ENCODE measurements around the gene MRPL34. TPM values are rescaled to one million over a fixed set of nuclear protein-coding genes. Genes with fewer than 3 reads are reported as not detected.

MRPL34 gene
- total and polyA plus RNA-seq, 9 of the 15 experiments (the other 6 are each of a cell fraction or from before 2014, with no cell fraction given) = 11.5 to 256 (median 72.5) TPM

- POLR2A ChIA-PET = interaction anchor here (0.7 to 7.7 kb wide), 4 partner anchors 18 to 975 kb away, joined by 4 to 78 read pairs (median 4); partner anchors contain the start of genes ANO8 and JUND
- BruUV-seq (replicated peaks) = no TSS peak
- TF ChIP-seq USF2 (CRISPR knock-in tag; IDR thresholded peaks at IDR 0.05) = no peak
- TF ChIP-seq POLR2A (conservative IDR thresholded peaks at IDR 0.05) = 0 out of 2 replicates have a peak, but pooled peaks have one; percentile 5
- peak; percentile 0; the same call in 1 of the 2 replicates for TF ChIP-seq LEF1 (IDR thresholded peaks at IDR 0.05)
- TF ChIP-seq HNRNPLL (IDR thresholded peaks at IDR 0.05; ENCODE audit: low read depth, low read length, poor library complexity, severe bottlenecking) = peak; percentile 49
- TF ChIP-seq POU5F1 (IDR thresholded peaks at IDR 0.05; ENCODE audit: borderline replicate concordance, low read depth, low read length, partially characterized antibody) = no peak
- TF ChIP-seq ZNF592 (IDR thresholded peaks at IDR 0.05) = peak; percentile 3; the same call in 1 of the 2 replicates
- TF ChIP-seq RBFOX2 (IDR thresholded peaks at IDR 0.05; ENCODE audit: low read depth, low read length) = peak; percentile 10
- TF ChIP-seq ILK (tag; IDR thresholded peaks at IDR 0.05; ENCODE audit: borderline replicate concordance, low read depth) = no peak
- TF ChIP-seq ARID1B (IDR thresholded peaks at IDR 0.05) = 0 out of 2 replicates have a peak, but pooled peaks have one; percentile 8
- peak; percentile 77 for TF ChIP-seq CHD1 (IDR thresholded peaks at IDR 0.05; ENCODE audit: low read length)
- TF ChIP-seq ETV5 (CRISPR knock-in tag; IDR thresholded peaks at IDR 0.05; ENCODE audit: low read depth) = 0 out of 2 replicates have a peak, but pooled peaks have one; percentile 4
- peak; percentile 58 to 76 for TF ChIP-seq E2F6 (IDR thresholded peaks at IDR 0.05; ENCODE audit: borderline replicate concordance in 1 of 2, extremely low read depth in 1 of 2, insufficient read depth in 1 of 2, insufficient read length in 1 of 2, low read depth in 1 of 2, low read length in 1 of 2, poor library complexity in 1 of 2, severe bottlenecking in 1 of 2)
- peak; percentile 74 for TF ChIP-seq RBBP5 (IDR thresholded peaks at IDR 0.05; ENCODE audit: borderline replicate concordance, insufficient read depth, low read length, poor library complexity, severe bottlenecking)
- no peak for TF ChIP-seq ZNF785 (CRISPR knock-in tag; IDR thresholded peaks at IDR 0.05)
- TF ChIP-seq HNRNPL (IDR thresholded peaks at IDR 0.05; ENCODE audit: low read depth, low read length) = 0 out of 2 replicates have a peak, but pooled peaks have one; percentile 21
- TF ChIP-seq NUFIP1 (IDR thresholded peaks at IDR 0.05; ENCODE audit: partially characterized antibody) = peak; percentile 3
These were observed 628 bp downstream of the MRPL34 start for GRCh38 chr19:17306285-17306714.

More at GRCh38 chr19:17306285-17306714, 628 bp downstream of the MRPL34 start:
- 0 out of 2 replicates have a peak, but pooled peaks cover 5% of the 10 kb centered on the region for H4K20me1 ChIP-seq (replicated peaks; ENCODE audit: control insufficient read depth, insufficient read depth, low read length)
- H3K27me3 ChIP-seq (ENCODE audit: control insufficient read depth in 2 of 2, insufficient read depth in 2 of 2, low read length in 2 of 2) = no peaks in the 10 kb centered on the region
- WGBS (ENCODE audit: insufficient coverage, low coverage, missing lambda C conversion rate) = under 1% methylated on average over 28 of the region's 28 CpGs
- H3K9me3 ChIP-seq (replicated peaks; ENCODE audit: control insufficient read depth, insufficient read depth, low read depth, low read length) = no peaks in the 10 kb centered on the region
- peaks cover 51% of the 10 kb centered on the region for H3K79me2 ChIP-seq (ENCODE audit: control insufficient read depth, insufficient read depth, low read length)
- DNase-seq (ENCODE audit: extremely low read depth in 1 of 4, low spot score in 3 of 4) = no peak
- peak overlapping the region; percentile 94 for H3K4me2 ChIP-seq (ENCODE audit: insufficient read depth, low read length)
- peaks cover 32 to 68% of the 10 kb centered on the region in 2 experiments; a peak in 4 of 5 replicates for H3K4me1 ChIP-seq (replicated peaks in 1 of 2; ENCODE audit: control insufficient read depth in 2 of 2, insufficient read depth in 2 of 2, low read length in 2 of 2)
- H3K9me1 ChIP-seq (ENCODE audit: control insufficient read depth, insufficient read depth, low read length) = no peaks in the 10 kb centered on the region
- ATAC-seq = no peak
- peak overlapping the region; percentile 86 for H3K27ac ChIP-seq (ENCODE audit: extremely low read depth, low read depth, low read length)
- peak overlapping the region; percentile 85 for H2AFZ ChIP-seq (ENCODE audit: low read depth, low read length)
- in situ Hi-C loops (cut with MboI) (no loop called here), intact Hi-C loops (cut with micrococcal nuclease) (no loop called here)
- H3K4me3 ChIP-seq = peak overlapping the region; percentile 58
- peak; percentile 11 for FAIRE-seq
- H3K36me3 ChIP-seq (ENCODE audit: control insufficient read depth, insufficient read depth, low read length) = peaks cover 16% of the 10 kb centered on the region
- CTCF ChIA-PET (ENCODE audit: low intra/inter-chr PET ratio) = interaction anchor here (1.1 kb wide), 1 partner anchor 28 kb away, joined by 3 read pairs; the partner anchor contains the start of gene ANO8
- peak overlapping the region; percentile 84 to 94 for H3K9ac ChIP-seq (ENCODE audit: insufficient read depth in 1 of 2, low read depth in 2 of 2, low read length in 2 of 2)

Measured in K562 (cell line).